Measurements from ENCODE around the gene FBXL17.

The FBXL17 gene

GRCh38 chr5:108372369-108372768 lies 9.5 kb downstream of the FBXL17 start:
- no peak for DNase-seq

- no peak for DNase-seq
These were observed 10.6 kb downstream of the FBXL17 start for GRCh38 chr5:108371263-108371662.

- DNase-seq, result no peak
These were observed 12.7 kb downstream of the FBXL17 start for GRCh38 chr5:108369167-108369566.

GRCh38 chr5:108367679-108368334 lies 14.1 kb downstream of the FBXL17 start:
- peak; percentile 17 for DNase-seq

DNA sequence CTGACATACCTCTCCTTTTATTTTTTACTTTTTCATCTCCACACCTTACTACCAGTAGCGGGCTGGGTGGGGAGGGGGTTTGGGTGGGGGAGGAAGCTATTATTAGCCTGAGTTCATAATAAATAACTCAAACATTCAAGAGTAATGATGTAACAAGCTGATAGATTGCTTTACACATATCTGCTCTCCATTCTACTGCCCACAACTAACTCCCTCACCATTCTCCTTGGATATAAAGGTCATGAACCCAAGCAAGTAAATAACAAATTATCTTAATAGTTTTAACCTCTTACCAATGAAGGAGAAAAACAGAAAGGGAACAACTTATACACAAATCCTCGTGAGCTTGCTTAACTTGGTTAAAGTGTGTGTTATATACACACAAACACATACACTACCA lies 15.4 kb downstream of the FBXL17 start:
- no peak for DNase-seq

- no peak for DNase-seq
These were observed 20.1 kb downstream of the FBXL17 start for GRCh38 chr5:108361771-108362170.

GRCh38 chr5:108361239-108361638 lies 20.7 kb downstream of the FBXL17 start:
- DNase-seq, result no peak

GRCh38 chr5:108360280-108360679 lies 21.6 kb downstream of the FBXL17 start:
- DNase-seq, result no peak

DNA sequence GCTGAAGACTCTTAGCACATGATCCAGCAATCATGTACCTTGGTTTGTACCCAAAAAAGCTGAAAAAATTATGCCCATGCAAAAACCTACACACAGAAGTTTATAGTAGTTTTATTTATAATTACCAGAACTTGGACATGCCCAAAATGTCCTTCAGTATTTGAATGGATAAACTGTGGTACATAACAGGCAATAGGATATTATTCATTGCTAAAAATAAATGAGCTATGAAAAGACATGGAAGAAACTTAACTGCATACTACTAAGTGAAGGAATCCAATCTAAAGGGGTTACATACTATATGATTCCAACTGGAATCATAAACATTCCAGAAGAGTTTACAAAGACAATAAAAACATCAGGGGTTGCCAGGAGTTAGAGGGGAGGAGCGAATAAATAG lies 25.6 kb downstream of the FBXL17 start:
- DNase-seq, result no peak

- no peak for DNase-seq
These were observed 28.8 kb downstream of the FBXL17 start for GRCh38 chr5:108353087-108353486.

- DNase-seq, result no peak
These were observed 36.2 kb downstream of the FBXL17 start for GRCh38 chr5:108345541-108346171.

DNA sequence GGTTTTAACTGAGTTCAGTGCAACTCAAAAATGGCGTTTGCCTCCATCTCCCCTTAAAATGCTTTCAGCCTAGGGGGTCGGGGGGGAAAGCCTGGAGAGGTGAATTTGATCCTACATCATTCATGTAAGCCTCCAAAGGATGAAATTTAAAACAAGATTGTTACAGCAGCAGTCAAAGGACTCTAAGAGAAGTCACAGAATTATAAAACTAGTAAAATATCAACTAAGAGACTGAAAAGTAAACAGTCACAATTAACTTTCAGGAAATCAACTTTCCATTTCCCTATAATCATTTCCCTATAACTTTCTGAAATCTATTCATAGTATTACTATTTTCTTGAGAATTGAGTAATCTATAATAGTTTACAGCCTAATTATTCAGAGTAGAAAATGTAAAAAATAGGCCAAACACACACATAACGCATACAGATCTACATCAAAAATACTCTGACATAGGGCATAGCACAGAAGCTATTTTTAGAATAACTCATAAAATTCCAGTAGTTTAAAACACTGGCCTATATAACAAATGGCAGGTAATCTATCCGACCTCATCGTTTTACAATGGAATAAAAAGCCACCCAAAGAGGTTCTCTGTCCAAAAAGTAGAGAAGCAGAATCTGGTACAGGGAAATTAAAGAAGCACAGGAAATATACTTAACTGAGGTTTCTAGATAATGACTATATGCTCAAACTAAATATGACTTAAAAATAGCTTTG lies 37.6 kb downstream of the FBXL17 start:
- DNase-seq, result no peak

DNA sequence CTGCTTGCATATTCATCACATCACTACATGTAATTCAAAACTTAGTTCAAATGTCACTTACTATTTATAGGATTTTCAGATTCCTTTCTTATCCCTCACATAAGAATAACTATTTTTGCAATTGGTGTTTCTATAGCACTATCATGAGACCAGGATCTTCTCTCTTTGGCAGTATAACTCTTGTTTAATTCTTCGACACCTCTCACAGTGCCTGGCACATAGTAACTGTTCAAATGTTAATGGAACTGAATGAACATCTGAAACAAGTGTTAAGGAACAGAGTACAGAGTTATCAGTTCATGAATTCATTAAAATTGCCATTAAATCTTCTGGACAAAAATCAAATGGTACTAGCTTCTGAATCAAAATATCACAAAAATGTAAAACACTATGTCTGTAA lies 40.0 kb downstream of the FBXL17 start:
- no peak for DNase-seq

DNA sequence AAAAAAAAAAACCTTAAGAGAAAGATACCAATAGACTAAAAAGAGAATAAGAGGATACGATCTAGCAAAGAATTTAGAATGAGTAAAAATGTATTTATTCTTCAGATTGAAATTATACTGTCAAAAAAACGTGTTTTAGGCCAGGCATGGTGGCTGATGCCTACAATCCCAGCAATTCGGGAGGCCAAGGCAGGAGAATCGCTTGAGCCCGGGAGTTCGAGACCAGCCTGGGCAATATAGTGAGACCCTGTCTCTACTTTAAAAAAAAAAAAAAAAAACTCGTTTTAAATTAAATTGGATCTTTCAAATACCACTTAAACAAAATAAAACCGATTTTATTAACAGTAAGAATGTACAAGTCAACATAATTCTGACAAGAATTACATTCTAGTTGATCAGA lies 41.8 kb downstream of the FBXL17 start:
- DNase-seq, result no peak

GRCh38 chr5:108339220-108339619 lies 42.7 kb downstream of the FBXL17 start:
- DNase-seq, result no peak

- DNase-seq, result no peak
These were observed 47.7 kb downstream of the FBXL17 start for GRCh38 chr5:108334225-108334624.

DNA sequence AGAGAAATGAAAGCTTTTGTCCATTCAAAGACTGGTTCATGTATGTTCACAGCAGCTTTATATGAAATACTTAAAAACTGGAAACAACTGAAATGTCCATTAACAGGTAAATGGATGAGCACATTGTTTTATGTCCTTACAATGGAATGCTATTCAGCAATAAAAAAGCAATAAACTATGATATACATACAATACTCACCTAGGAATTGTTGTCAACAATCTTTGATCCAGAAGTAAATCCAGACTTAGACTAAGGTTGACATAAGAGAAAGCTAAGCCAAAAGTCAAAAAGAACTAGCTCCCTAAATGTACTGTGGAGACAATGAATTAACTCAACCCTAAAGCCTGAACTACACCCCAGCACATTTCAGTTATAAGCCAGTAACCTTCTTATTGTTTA lies 54.9 kb downstream of the FBXL17 start:
- no peak for DNase-seq

DNA sequence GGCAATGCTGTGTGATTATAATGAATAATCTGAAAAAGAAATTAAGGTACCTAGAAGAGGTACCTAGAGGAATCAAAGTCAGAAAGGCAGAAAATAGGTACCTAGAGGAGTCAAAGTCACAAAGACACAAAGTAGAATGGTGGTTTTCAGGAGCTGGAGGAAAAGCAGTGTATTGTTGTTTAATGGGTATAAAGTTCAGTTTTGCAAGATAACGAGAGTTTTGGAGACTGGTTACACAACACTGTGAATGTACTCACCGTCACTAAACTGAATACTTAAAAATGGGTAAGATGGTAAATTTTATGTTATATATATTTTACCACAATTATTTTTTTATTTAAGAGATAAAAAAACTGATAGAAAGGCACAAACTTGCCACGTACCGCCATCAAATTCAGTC lies 57.0 kb downstream of the FBXL17 start:
- no peak for DNase-seq

DNA sequence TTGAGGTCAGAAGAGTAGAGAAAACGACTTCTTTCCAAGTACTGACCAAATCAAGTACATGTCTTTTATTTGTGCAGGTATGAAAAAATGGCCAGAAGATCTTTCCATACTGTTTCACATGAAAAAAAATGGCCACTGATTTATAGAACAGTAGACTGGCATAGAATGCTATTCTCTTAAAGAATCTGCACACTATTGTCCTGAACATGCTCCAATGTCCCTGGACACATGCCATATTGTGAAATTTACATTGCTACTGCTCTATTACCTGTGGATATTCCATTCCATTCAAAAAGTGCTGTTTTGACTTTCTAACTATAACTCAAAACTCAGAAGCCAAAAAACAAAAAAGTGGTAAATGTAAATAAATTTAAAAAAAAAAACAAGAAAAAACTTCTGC lies 60.6 kb downstream of the FBXL17 start:
- no peak for DNase-seq

DNA sequence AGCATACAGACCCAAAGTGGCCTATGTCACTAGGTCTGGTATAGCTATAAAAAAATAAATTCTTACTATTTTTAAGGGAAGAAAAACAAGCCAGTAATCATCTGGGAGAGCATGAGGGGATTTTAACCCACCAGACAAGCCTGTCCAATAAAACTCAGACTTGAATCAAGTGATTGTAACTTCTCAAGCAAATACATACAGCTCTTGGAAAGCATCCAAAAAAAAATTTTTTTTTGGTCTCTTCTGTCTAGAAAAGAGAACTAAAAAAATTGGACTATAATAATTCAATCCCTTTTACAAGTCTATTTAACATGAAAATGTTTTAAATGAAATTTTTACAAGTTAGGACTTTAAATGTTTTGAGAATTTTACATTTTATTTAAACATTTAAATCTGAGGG lies 61.7 kb downstream of the FBXL17 start:
- DNase-seq, result no peak

DNA sequence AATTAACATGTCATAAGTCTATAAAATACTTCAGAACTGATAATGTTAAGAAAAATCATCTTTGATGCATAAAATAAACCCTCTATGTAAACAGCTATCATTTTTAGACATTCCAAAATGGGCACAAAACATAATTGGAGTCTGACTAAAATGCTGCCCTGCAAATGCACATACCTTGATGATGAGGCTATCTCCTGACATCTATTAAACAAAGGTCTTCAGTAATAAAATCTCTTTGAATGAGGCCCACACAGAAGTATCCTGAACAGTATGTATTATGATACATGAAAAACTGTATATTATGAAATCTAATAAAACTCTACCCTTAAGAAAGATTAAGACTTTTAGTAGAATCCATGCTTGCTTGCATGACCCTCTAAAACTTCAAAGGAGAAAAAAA lies 66.1 kb downstream of the FBXL17 start:
- no peak for DNase-seq

GRCh38 chr5:108312258-108312657 lies 69.6 kb downstream of the FBXL17 start:
- DNase-seq, result no peak

- DNase-seq, result no peak
These were observed 70.2 kb downstream of the FBXL17 start for GRCh38 chr5:108311682-108312081.

DNA sequence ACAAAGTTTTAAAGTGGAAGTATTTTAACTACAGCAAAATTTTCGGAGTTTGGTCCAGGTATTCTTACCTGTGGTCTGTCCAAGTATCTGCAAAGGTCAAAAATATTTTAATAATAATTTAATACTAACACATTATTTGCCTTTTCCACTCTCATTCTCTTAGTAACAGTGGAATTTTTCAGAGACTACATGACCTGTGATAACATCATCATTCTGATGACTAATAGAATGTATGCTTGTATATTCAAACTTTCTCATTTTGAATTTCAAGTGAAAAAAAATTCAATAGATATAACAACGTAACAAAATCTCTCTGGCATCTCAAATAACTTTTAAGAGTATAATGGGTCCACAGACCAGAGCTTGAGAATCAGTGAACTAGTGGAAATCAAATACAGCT lies 78.3 kb downstream of the FBXL17 start:
- DNase-seq, result no peak
